Fibroblast of lung (primary cell): ENCODE data around the gene GIMAP8.

ENCODE experiments used
- CTCF ChIP-seq, 2 donors: IDR thresholded peaks in 1 of 2; conservative IDR thresholded peaks in 1 of 2; 1 replicate in 1 of 2; 2 replicates in 1 of 2; pipeline ENCODE4 v1.5.1; 2011 to 2012; ENCODE audit warnings: low read length in 2 of 2, control low read depth in 1 of 2, inconsistent platforms in 1 of 2, low read depth in 1 of 2, mild to moderate bottlenecking in 1 of 2
- EZH2 ChIP-seq: IDR thresholded peaks from 2 replicates; pipeline ENCODE4 v1.5.1; 2012; ENCODE audit warnings: low read length, control low read depth, mild to moderate bottlenecking; ENCODE audit errors: missing control alignments

- TF ChIP-seq CTCF (conservative IDR thresholded peaks at IDR 0.05 in 1 of 2, IDR thresholded peaks at IDR 0.05 in 1 of 2; ENCODE audit: low read depth in 1 of 2, low read length in 2 of 2) (no peak), EZH2 (no peak)
These were observed 53.2 kb downstream of the GIMAP8 start for GRCh38 chr7:150503581-150503980.
